Esophagus mucosa (tissue), 1 donor: ENCODE measurements around the gene ELP5. TPM values are rescaled to one million over a fixed set of nuclear protein-coding genes. Genes with fewer than 3 reads are reported as not detected.
"Not testable (repeated sequence)": the region's sequence is repeated elsewhere in the genome, so short reads cannot be mapped to it uniquely, and the experiment has no call there.

Experiments
- ATAC-seq: fragments of 200-7000 bp; cut with Tn5 transposase; one replicate; pipeline ENCODE4 v1.9.1; 2020
- total RNA-seq: library from RNA; stranded (reverse); gene quantifications from one replicate; pipeline ENCODE4 v1.2.4, GENCODE V29; 2023
- donor health status: DM: yes; HTN: yes; CAD: no.

Gene ELP5
- total RNA-seq, 1 donor from 2014 or later: 40.3 TPM

GRCh38 chr17:7237266-7237760 is 14.7 kb upstream of the ELP5 start:
- no peak for ATAC-seq

- peak; percentile 29 for ATAC-seq
These were observed 14.1 kb upstream of the ELP5 start for GRCh38 chr17:7237761-7238419.

GRCh38 chr17:7238420-7239090 is 13.5 kb upstream of the ELP5 start:
- ATAC-seq: no peak

- peak; percentile 72 for ATAC-seq
These were observed 12.7 kb upstream of the ELP5 start, which contains the start of gene PHF23 for GRCh38 chr17:7239091-7240027. TSS of gene PHF23 (minus strand) at chr17:7239457. CDS start at chr17:7239279, 178 bp downstream.

- ATAC-seq: no peak
These were observed 11.6 kb upstream of the ELP5 start for GRCh38 chr17:7240375-7240774.

GRCh38 chr17:7241090-7241733 is 10.8 kb upstream of the ELP5 start:
- ATAC-seq: no peak

GRCh38 chr17:7241783-7242716 is 10.0 kb upstream of the ELP5 start, which contains the start of gene GABARAP:
TSS of gene GABARAP (minus strand) at chr17:7242449. CDS start at chr17:7242330, 119 bp downstream.
- peak; percentile 57 for ATAC-seq

DNA sequence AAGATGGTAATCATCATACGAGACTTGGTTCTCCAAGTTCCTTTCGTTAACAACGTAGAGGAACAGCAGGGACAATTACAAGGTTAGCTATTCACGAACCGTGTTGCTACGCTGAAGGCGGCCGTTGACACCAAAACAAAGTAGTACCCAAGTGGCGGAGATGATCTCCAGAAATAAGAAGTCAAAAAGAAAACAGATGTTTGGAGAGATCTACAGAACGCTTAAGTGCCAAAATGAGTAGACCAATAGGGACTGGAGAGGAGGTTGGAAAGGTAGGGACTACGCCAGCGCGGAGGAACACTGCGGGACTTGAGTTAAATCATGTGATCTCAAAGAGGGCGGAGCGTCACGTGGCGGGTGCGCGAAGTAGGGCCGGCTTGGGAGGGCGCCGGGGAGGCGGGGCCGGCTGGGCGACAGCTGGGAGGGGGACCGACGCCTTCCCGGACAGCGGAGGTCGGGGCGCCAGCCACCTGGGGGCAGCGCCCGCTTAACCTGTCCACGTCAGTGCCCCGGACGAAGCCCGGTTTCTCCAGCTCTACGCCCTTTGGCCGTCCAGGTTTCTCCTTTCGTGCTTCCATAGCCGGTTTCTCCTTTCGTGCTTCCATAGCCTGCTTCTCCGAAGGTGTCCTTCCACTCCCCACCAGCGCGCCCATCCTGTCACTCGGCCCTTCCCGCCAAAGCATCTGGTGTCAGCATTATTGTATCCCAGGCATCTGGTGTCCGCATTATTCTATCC is 9.1 kb upstream of the ELP5 start:
- peak; percentile 55 for ATAC-seq

GRCh38 chr17:7243453-7243729 is 8.6 kb upstream of the ELP5 start:
- no peak for ATAC-seq

GRCh38 chr17:7243838-7244237 is 8.2 kb upstream of the ELP5 start:
- ATAC-seq: not testable (repeated sequence)

GRCh38 chr17:7246779-7247178 is 5.2 kb upstream of the ELP5 start:
- ATAC-seq: no peak

DNA sequence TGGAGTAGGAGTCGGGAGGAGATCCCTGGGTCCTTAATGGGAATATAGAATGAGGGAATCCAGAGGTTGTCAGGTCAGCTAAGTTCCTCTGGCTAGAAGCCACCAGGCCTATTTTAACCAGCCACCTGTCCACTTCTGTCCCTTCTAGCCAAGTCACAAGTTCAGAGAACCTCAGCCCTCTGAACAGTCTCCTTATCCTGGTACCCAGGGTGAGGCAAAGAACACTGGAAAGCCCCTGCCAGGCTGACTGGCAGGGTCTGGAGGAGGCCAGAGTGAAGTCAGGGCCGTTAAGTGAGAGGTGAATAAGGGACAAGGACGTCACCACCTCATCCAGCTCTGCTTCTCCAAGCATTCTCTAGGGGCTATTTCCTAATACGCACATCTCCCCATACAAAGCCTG is 3.2 kb upstream of the ELP5 start:
- ATAC-seq: no peak

DNA sequence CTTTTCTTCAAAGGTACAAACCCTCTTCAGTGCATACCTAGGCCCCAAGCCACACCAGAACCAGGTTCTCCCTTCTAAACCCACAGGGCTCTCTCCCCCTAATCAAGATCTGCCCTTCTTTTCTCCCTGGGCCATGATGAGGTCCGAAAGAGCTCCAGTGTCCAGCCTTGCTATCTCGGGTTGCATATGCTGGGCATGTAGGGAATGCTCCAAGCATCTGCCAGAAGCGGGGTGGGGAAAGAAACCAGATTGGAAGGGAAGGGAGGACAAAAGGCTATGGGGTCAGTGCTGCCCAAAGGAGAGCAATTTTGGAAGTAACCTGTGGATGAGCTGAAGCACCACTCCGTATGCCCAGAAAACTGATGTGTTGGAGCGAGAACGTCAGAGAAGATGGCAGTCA is 2.8 kb upstream of the ELP5 start:
- ATAC-seq: no peak

- no peak for ATAC-seq
These were observed 2.2 kb upstream of the ELP5 start for GRCh38 chr17:7249830-7250229.

DNA sequence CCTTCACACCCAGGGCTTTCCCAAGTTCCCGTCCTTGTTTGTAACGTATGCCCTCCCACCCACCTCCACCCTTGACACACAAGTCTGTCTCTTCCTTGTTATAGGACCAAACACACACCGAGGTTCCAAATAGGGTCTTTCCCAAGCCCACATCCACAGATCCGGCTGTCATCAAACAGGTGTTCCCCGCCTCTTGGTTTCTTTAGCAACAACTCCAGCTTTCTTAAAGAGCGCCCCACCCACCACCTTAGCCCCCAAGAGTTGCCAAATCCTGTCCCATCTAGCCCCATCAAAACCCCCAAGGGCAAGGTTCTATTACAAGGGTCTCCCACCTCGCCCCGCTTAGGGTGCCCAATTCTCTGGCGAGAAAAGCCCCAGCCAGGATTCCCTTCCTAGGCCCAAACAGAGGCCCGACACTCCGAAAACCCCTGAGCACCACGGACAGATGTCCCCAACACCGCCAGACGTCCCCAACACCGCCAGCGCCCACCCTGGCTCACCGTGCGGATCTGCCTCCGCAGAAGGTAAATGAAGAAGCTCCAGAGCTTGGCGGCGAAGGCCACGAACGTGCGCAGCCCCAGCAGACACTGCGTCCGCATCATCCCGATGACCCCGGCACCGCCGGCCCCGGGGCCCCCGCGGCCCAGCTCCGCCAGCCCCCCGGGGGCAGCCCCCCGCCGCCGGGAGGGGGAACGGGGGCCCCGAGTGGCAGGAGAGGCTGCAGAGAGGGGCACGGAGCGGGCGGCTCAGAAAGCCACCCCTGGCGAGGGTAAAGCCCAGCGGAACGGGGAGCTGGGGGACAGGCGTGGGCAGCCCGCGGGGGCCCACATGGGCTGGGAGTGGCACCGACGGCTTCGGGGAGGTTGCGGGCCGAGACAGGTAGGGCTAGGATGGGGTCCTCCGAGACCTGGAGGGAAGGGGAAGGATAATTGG is 1.1 kb upstream of the ELP5 start:
- peak; percentile 17 for ATAC-seq

GRCh38 chr17:7251661-7252175 is 297 bp upstream of the ELP5 start, which contains the start of gene CTDNEP1:
TSS of gene CTDNEP1 (minus strand) at chr17:7251734. CDS start at chr17:7251296, 438 bp downstream.
- ATAC-seq: peak; percentile 88

DNA sequence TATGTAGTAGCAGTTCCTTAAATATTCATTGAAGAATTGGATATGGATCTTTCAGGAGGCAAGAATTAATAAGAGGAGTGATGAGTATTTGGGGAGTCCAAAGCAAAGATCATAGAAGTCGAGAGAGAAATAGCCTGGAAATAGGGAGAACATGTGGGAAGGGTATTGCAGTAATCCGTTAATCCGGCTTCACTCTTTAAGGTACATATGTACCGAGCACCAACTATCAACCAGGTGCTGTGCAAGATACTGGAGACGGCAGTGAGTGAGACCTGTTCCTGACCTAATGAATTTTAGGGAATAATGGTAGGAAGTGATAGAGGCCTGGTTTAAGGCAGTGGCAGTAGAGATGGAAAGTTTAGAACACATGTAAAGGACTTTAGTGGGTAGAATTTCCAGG is 1.1 kb downstream of the ELP5 start:
- no peak for ATAC-seq

DNA sequence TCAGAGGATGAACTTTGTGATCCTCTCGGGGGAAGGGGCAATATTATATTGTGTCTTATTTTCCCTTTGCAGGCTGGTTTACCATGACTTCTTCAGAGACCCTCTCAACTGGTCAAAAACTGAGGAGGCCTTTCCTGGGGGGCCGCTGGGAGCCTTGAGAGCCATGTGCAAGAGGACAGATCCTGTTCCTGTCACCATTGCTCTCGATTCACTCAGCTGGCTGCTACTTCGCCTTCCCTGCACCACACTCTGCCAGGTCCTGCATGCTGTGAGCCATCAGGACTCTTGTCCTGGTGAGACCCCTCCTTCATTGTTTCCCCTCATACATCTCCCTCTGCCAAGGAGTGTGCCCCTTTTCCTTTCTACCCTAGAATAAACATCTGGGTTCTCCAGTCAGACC is 2.5 kb downstream of the ELP5 start:
- ATAC-seq: no peak
